Measurements from ENCODE around the gene BEGAIN.

The BEGAIN gene

GRCh38 chr14:100542619-100543205 lies 44.5 kb downstream of the BEGAIN start:
- no peak for DNase-seq (ENCODE audit: low read depth)
- no peak overlapping the region for H3K4me3 ChIP-seq (ENCODE audit: low read depth, low read length)

- H3K4me3 ChIP-seq (ENCODE audit: low read depth, low read length) = no peak overlapping the region
- no peak for DNase-seq (ENCODE audit: low read depth)
These were observed 45.3 kb downstream of the BEGAIN start for GRCh38 chr14:100541621-100542560.

DNA sequence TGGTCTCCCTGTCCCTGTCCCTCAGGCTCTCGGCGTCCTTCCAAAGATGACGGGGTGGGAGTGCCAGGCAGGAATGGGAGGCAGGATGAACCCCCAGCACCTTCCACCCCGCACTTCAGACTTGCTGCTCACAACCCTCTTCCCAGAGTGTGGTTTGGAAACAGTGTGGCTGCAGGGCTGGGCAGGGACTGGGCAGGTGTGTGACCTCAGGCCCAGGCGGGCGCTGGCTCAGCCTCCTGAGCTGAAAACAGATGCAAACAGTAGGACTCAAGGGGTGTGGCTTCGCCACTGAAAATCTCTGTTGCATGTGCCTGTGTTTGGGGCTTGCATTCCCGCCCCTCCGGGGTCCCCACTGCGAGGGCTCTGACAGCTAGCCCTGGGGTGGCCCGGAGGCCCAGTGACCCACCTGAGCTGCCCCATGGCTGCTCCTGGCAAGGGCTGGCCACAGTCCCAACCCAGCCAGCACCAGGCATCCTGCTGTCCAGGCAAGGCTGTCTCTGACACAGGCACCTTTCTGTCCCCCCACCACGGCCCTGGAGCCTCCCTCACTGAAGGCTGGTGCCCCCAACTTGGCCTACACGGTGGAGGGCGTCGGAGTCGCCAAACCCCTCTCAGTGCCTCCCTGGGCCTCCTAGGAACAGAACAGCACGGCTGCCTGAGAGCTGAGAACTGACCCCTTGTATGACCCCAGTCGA lies 46.1 kb downstream of the BEGAIN start:
- no peak overlapping the region for H3K4me3 ChIP-seq (ENCODE audit: low read depth, low read length)
- DNase-seq (ENCODE audit: low read depth) = no peak

DNA sequence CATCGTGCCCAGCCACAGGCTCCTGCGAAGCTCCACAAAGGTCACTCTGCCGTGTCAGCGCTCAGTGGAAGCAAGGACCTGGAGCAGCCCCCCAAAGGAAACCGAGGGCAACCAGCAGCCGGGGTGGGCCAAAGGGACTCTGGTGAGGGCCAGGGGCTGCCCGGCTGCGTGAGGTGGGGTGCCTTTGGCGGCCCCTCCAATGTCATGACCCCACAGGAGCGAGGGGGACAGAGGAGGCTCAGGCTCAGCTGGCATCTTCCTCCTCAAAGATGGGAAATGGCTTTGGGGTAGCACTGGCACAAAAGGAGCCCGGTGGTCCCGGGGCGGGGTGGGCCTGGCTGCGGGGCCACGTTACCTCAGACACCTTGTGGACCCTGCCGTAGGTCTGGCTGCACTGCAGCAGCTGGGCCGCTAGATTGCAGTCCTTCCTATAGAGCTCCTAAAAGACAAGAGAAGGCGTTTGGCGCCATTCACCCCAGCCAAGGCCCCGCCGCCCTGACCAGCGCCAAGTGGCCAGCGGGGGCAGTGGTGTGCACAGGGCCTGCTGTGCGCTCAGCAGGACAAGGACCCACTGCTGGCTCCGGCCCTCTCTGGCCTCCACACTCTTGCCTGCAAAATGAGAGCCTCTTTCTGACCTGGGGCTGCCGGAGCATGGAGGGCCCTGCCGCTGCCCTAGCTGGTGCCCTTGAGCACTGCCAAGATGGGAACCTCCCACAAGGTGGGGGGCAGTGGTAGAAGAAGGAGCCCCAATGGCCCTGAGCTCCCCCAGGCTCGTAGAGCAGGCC lies 46.9 kb downstream of the BEGAIN start:
- no peak overlapping the region for H3K4me3 ChIP-seq (ENCODE audit: low read depth, low read length)
- DNase-seq (ENCODE audit: low read depth) = no peak

- H3K4me3 ChIP-seq (ENCODE audit: low read depth, low read length) = no peak overlapping the region
- no peak for DNase-seq (ENCODE audit: low read depth)
These were observed 47.5 kb downstream of the BEGAIN start for GRCh38 chr14:100539766-100540140.

GRCh38 chr14:100539003-100539660 lies 48.1 kb downstream of the BEGAIN start:
- no peak overlapping the region for H3K4me3 ChIP-seq (ENCODE audit: low read depth, low read length)
- no peak for DNase-seq (ENCODE audit: low read depth)

GRCh38 chr14:100538351-100539002 lies 48.7 kb downstream of the BEGAIN start:
- DNase-seq (ENCODE audit: low read depth) = no peak
- no peak overlapping the region for H3K4me3 ChIP-seq (ENCODE audit: low read depth, low read length)

GRCh38 chr14:100537446-100538350 lies 49.5 kb downstream of the BEGAIN start:
- H3K4me3 ChIP-seq (ENCODE audit: low read depth, low read length) = no peak overlapping the region
- no peak for DNase-seq (ENCODE audit: low read depth)

GRCh38 chr14:100536721-100537445 lies 50.3 kb downstream of the BEGAIN start:
- DNase-seq (ENCODE audit: low read depth) = no peak
- H3K4me3 ChIP-seq (ENCODE audit: low read depth, low read length) = no peak overlapping the region

DNA sequence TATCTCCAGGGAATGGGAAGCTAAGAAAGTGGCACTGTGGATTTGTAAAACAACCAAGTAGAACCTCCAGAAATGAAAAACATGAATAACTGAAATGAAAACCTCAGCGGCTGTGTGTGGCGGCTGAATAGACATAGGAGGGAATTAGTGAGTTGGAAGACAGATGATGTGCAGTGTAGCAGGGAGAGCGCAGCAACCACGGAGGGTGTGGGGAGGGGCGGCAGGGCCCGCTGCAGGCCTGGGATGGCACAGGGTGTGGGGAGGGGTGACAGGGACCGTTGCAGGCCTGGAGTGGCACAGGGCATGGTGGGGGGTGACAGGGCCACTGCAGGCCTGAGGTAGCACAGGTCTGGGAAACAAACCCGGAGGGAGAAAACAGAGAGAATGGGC lies 51.1 kb downstream of the BEGAIN start:
- DNase-seq (ENCODE audit: low read depth) = no peak
- H3K4me3 ChIP-seq (ENCODE audit: low read depth, low read length) = no peak overlapping the region

DNA sequence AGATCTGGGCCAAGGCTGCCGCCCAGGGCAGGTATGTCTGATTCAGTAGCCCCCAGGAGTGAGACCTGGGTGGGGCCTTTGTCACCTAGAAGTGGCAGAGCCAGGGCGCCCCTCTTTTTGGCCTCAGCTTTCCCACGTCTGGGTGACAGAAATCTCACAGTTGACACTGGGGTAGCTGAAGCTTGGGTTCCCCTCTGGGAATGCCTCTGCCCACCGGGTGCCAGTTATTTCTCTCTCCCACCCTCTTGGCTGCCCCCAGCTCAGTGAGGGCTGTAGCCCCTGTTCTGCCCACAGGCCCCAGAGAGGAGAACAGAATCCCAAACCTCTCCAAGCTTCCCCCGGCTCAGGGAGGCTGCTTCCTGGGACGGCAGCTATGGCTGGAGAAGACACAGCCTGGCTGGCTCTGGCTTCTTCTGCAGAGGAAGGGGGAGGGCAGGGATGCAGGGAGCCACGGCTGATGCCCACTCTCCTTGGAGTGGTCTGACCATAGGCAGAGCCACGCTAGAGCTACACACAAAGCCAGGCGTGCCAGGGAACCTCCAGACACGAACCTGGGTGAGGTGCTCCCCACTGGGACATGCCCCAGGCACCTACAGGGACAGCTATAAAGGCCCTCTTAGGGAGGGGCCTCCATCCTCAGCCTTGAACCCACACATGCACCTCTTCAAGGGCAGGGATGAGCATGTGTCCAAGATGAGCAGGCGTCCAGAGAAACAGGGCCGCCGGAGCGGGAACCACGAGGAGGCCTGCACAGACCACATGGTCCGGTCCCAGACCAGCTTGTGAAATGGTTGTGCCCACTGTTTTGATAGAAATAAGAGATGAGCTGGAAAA lies 51.7 kb downstream of the BEGAIN start:
- H3K4me3 ChIP-seq (ENCODE audit: low read depth, low read length) = no peak overlapping the region
- DNase-seq (ENCODE audit: low read depth) = no peak

DNA sequence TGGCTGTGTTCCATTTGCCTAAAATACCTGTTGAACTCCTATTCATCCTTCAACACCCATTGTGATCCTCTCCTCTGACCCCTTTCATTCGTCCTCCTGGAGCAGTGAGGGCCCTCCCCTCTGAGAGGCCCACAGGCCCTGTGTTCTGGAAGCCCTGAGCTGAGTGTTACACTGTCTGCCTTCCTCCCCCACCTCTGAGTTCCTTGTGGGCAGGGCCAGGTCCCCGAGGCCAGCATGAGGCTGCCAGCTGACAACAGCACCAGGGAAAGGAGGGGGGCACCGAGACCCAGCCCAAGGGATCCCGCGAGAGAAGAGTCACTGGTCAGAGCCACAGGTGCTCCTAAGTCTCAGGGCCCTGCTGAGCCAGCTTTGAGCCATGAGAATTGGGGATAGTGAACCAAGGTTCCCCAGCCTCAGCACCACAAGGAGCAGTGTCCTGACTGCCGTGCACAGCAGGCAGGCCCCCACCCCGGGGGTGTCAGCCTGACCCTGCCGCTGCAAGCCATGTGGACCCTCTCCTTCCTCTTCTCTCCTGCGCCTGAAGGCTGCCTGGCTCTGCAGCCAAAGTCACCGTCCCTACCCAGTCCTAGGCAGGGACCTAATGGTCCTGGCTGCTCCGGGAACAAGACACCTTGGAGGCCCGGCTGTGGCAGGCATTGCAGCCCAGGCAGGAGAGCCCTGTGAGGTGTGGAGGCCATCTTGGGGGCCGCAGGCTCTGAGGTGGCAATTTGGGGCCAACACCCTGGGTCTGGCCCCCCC lies 52.5 kb downstream of the BEGAIN start:
- H3K4me3 ChIP-seq (ENCODE audit: low read depth, low read length) = no peak overlapping the region
- DNase-seq (ENCODE audit: low read depth) = no peak

DNA sequence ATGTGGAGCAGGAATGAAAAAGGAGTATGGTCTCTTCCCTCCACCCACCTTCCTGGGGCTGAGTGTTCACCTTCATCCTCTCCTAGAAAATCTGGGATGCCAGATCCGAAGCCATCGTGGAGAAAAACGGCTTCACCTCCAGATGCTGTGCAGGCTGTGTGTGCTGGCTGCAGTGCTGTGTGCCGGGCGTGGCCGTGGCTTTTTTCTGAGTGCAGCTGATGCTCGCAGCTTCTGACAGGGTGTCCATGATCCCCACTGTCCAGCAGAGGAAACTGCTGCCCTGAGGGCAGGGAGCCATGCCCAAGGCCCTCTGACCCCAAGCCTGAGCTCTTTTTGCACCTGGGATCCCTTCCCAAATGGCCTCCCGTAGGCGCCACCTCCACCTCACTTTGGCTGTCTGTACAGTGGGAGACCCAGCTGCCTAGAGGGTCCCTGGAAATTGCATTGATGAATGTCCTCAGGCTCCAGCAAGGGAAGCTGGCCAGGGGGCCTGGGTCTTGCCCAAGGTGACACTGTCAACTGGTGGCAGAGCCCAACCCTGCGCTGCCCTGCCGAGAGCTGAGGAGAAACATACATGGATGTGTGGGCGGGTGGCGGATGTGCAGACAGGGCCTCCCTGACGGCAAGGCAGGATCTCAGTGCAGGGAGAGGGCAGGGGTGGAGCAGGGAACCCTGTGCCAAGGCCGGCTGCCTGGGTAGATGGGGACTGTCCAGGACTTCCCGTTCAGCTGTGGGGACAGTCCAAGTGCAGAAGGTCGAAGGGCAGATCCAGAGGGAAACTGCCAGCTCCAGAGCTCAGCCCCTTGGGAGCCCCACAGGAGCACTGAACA lies 53.3 kb downstream of the BEGAIN start:
- no peak overlapping the region for H3K4me3 ChIP-seq (ENCODE audit: low read depth, low read length)
- DNase-seq (ENCODE audit: low read depth) = no peak

GRCh38 chr14:100532906-100533655 lies 54.1 kb downstream of the BEGAIN start:
- DNase-seq (ENCODE audit: low read depth) = no peak
- H3K4me3 ChIP-seq (ENCODE audit: low read depth, low read length) = no peak overlapping the region

Measured in skeletal muscle cell (primary cell).